Measurements from ENCODE around the gene SNAPC5. TPM values are rescaled to one million over a fixed set of nuclear protein-coding genes. Genes with fewer than 3 reads are reported as not detected.
A peak's percentile ranks its signal among the peaks of the same experiment; 100 is the strongest.

SNAPC5 gene
- total and polyA plus RNA-seq, 2 experiments from 2014 or later: 21.2 to 43.2 TPM

DNA sequence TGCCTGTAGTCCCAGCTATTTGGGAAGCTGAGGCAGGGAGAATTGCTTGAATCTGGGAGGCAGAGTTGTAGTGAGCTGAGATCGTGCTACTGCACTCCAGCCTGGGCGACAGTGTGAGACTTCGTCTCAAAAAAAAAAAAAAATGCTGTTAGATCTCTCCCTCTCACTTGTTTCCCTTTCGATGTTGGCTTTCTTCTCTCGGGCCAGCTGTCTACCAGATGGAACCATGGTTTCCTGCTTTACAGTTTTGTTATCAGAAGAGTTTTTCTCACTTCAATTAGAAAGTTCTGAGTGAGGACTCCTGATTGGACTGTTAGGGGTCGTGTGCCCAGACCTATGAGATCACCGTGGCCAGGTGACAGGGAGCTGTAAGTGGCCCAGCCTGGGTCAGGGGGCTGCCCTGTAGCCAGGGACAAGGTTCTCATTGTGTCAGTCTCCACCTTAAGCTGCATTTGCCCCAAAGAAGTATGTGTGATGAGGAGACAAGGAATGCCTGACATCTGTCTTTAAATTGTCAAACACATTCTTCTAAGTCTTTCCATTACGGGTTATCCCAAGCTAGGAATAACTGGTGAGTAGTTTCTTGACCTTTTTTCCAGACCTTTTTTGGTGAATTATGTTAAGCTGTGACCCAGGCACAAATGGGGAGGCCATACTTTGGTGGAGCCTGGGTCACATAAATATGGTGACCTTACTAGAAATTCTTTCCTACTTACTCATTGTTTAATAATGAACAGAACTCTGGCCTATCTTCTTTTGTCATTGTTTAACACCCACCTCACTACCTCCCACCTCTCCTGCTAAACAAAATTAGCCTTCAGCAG, 25.2 kb downstream of the SNAPC5 start:
- H3K4me3 ChIP-seq: no peak overlapping the region
- DNase-seq (ENCODE audit: low spot score) (no peak), ATAC-seq (no peak; the same call in 2 of the 3 replicates)
- Mint-ChIP-seq H3K4me1 (peaks cover 76% of the 10 kb centered on the region), H3K9me3 (no peaks in the 10 kb centered on the region), H3K36me3 (ENCODE audit: low read depth) (peaks cover 10% of the 10 kb centered on the region; the same call in 2 of the 3 replicates), H3K27ac (peak overlapping the region; percentile 85), H3K4me3 (no peak overlapping the region; the same call in 2 of the 3 replicates), H3K27me3 (ENCODE audit: insufficient read depth, low read depth, poor library complexity) (peaks cover 10% of the 10 kb centered on the region)
- no peaks in the 10 kb centered on the region for H3K9me2 ChIP-seq (ENCODE audit: insufficient read depth)
- peaks cover 67% of the 10 kb centered on the region for H3K4me1 ChIP-seq (ENCODE audit: insufficient read depth)
- no peaks in the 10 kb centered on the region; the same call in 1 of the 2 replicates for H4K20me1 ChIP-seq (replicated peaks; ENCODE audit: insufficient read depth)
- H3K27ac ChIP-seq (ENCODE audit: low read depth): peak overlapping the region; percentile 96
- peaks cover 25% of the 10 kb centered on the region for H3F3A ChIP-seq (replicated peaks; ENCODE audit: low read depth)
- peak overlapping the region; percentile 71 for H3K4me2 ChIP-seq
- no peak for TF ChIP-seq CREB1 (CRISPR knock-in tag; IDR thresholded peaks at IDR 0.05; ENCODE audit: low read depth)
- TF ChIP-seq, protein P1, sequence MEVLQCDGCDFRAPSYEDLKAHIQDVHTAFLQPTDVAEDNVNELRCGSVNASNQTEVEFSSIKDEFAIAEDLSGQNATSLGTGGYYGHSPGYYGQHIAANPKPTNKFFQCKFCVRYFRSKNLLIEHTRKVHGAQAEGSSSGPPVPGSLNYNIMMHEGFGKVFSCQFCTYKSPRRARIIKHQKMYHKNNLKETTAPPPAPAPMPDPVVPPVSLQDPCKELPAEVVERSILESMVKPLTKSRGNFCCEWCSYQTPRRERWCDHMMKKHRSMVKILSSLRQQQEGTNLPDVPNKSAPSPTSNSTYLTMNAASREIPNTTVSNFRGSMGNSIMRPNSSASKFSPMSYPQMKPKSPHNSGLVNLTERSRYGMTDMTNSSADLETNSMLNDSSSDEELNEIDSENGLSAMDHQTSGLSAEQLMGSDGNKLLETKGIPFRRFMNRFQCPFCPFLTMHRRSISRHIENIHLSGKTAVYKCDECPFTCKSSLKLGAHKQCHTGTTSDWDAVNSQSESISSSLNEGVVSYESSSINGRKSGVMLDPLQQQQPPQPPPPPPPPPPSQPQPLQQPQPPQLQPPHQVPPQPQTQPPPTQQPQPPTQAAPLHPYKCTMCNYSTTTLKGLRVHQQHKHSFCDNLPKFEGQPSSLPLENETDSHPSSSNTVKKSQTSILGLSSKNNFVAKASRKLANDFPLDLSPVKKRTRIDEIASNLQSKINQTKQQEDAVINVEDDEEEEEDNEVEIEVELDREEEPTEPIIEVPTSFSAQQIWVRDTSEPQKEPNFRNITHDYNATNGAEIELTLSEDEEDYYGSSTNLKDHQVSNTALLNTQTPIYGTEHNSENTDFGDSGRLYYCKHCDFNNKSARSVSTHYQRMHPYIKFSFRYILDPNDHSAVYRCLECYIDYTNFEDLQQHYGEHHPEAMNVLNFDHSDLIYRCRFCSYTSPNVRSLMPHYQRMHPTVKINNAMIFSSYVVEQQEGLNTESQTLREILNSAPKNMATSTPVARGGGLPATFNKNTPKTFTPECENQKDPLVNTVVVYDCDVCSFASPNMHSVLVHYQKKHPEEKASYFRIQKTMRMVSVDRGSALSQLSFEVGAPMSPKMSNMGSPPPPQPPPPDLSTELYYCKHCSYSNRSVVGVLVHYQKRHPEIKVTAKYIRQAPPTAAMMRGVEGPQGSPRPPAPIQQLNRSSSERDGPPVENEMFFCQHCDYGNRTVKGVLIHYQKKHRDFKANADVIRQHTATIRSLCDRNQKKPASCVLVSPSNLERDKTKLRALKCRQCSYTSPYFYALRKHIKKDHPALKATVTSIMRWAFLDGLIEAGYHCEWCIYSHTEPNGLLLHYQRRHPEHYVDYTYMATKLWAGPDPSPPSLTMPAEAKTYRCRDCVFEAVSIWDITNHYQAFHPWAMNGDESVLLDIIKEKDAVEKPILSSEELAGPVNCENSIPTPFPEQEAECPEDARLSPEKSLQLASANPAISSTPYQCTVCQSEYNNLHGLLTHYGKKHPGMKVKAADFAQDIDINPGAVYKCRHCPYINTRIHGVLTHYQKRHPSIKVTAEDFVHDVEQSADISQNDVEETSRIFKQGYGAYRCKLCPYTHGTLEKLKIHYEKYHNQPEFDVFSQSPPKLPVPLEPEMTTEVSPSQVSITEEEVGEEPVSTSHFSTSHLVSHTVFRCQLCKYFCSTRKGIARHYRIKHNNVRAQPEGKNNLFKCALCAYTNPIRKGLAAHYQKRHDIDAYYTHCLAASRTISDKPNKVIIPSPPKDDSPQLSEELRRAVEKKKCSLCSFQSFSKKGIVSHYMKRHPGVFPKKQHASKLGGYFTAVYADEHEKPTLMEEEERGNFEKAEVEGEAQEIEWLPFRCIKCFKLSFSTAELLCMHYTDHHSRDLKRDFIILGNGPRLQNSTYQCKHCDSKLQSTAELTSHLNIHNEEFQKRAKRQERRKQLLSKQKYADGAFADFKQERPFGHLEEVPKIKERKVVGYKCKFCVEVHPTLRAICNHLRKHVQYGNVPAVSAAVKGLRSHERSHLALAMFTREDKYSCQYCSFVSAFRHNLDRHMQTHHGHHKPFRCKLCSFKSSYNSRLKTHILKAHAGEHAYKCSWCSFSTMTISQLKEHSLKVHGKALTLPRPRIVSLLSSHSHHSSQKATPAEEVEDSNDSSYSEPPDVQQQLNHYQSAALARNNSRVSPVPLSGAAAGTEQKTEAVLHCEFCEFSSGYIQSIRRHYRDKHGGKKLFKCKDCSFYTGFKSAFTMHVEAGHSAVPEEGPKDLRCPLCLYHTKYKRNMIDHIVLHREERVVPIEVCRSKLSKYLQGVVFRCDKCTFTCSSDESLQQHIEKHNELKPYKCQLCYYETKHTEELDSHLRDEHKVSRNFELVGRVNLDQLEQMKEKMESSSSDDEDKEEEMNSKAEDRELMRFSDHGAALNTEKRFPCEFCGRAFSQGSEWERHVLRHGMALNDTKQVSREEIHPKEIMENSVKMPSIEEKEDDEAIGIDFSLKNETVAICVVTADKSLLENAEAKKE (CRISPR knock-in tag; IDR thresholded peaks at IDR 0.05): no peak
- no peak for TF ChIP-seq ZNF114 (CRISPR knock-in tag; IDR thresholded peaks at IDR 0.05)
- no peak for TF ChIP-seq ZNF331 (CRISPR knock-in tag; IDR thresholded peaks at IDR 0.05; ENCODE audit: low read depth)
- TF ChIP-seq EZH2phosphoT487 (IDR thresholded peaks at IDR 0.05; ENCODE audit: unreplicated experiment): no peak
- no peak for TF ChIP-seq JUNB (IDR thresholded peaks at IDR 0.05; ENCODE audit: unreplicated experiment)
- TF ChIP-seq NANOG (IDR thresholded peaks at IDR 0.05; ENCODE audit: borderline replicate concordance): no peak
- TF ChIP-seq, protein P2, sequence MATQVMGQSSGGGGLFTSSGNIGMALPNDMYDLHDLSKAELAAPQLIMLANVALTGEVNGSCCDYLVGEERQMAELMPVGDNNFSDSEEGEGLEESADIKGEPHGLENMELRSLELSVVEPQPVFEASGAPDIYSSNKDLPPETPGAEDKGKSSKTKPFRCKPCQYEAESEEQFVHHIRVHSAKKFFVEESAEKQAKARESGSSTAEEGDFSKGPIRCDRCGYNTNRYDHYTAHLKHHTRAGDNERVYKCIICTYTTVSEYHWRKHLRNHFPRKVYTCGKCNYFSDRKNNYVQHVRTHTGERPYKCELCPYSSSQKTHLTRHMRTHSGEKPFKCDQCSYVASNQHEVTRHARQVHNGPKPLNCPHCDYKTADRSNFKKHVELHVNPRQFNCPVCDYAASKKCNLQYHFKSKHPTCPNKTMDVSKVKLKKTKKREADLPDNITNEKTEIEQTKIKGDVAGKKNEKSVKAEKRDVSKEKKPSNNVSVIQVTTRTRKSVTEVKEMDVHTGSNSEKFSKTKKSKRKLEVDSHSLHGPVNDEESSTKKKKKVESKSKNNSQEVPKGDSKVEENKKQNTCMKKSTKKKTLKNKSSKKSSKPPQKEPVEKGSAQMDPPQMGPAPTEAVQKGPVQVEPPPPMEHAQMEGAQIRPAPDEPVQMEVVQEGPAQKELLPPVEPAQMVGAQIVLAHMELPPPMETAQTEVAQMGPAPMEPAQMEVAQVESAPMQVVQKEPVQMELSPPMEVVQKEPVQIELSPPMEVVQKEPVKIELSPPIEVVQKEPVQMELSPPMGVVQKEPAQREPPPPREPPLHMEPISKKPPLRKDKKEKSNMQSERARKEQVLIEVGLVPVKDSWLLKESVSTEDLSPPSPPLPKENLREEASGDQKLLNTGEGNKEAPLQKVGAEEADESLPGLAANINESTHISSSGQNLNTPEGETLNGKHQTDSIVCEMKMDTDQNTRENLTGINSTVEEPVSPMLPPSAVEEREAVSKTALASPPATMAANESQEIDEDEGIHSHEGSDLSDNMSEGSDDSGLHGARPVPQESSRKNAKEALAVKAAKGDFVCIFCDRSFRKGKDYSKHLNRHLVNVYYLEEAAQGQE (IDR thresholded peaks at IDR 0.05; ENCODE audit: unreplicated experiment): no peak
- no peak for TF ChIP-seq CTCF (conservative IDR thresholded peaks at IDR 0.05; ENCODE audit: low read depth in 2 of 2)
- TF ChIP-seq EZH2 (IDR thresholded peaks at IDR 0.05; ENCODE audit: low read depth, unreplicated experiment): no peak
- no peak for TF ChIP-seq STAT1 (IDR thresholded peaks at IDR 0.05; ENCODE audit: unreplicated experiment)
- no peak for TF ChIP-seq POLR2AphosphoS5 (IDR thresholded peaks at IDR 0.05; ENCODE audit: low read depth)
- TF ChIP-seq, protein P3, sequence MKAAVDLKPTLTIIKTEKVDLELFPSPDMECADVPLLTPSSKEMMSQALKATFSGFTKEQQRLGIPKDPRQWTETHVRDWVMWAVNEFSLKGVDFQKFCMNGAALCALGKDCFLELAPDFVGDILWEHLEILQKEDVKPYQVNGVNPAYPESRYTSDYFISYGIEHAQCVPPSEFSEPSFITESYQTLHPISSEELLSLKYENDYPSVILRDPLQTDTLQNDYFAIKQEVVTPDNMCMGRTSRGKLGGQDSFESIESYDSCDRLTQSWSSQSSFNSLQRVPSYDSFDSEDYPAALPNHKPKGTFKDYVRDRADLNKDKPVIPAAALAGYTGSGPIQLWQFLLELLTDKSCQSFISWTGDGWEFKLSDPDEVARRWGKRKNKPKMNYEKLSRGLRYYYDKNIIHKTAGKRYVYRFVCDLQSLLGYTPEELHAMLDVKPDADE (IDR thresholded peaks at IDR 0.05): no peak
- H2AFZ ChIP-seq: no peak overlapping the region
- no peaks in the 10 kb centered on the region for H3K36me3 ChIP-seq (ENCODE audit: insufficient read depth)
- H3K79me2 ChIP-seq (replicated peaks; ENCODE audit: insufficient read depth): peaks cover 21% of the 10 kb centered on the region
- H3K27me3 ChIP-seq (ENCODE audit: insufficient read depth): no peaks in the 10 kb centered on the region
